Astrocyte (in vitro differentiated cells and primary cell): ENCODE results near the gene CD33.

Experiments used
- CTCF ChIP-seq: IDR thresholded peaks from 2 replicates; pipeline ENCODE4 v1.5.1; 2011; ENCODE audit warnings: low read depth, mild to moderate bottlenecking, inconsistent platforms, low read length, moderate library complexity; ENCODE audit not compliant: insufficient read depth
- EZH2 ChIP-seq: IDR thresholded peaks from 2 replicates; pipeline ENCODE4 v1.6.1; 2012; ENCODE audit warnings: mild to moderate bottlenecking, low read length, inconsistent platforms; ENCODE audit not compliant: insufficient read depth

GRCh38 chr19:51179256-51179655 is 45.6 kb upstream of the CD33 start:
- TF ChIP-seq CTCF = no peak
- TF ChIP-seq EZH2 = no peak
